Chondrocyte (in vitro differentiated cells): ENCODE measurements around the gene C21orf58. TPM values are rescaled to one million over a fixed set of nuclear protein-coding genes. Genes with fewer than 3 reads are reported as not detected.

Experiments used
- DNase-seq: peaks from one replicate; pipeline ENCODE4 v3.0.0; 2021; ENCODE audit warnings: mixed read lengths, low spot score
- H3K27ac Mint-ChIP-seq: one replicate; pipeline ENCODE4 v1.8.0; 2021; ENCODE audit warnings: mild to moderate bottlenecking, moderate library complexity, mixed read lengths; ENCODE audit not compliant: unreplicated experiment
- H3K27me3 Mint-ChIP-seq: 2 replicates; pipeline ENCODE4 v1.8.0; 2021; ENCODE audit warnings: low read depth, mixed read lengths
- H3K36me3 Mint-ChIP-seq: 2 replicates; pipeline ENCODE4 v1.8.0; 2021; ENCODE audit warnings: low read depth, mixed read lengths
- H3K4me1 Mint-ChIP-seq: 2 replicates; pipeline ENCODE4 v1.8.0; 2021; ENCODE audit warnings: low read depth, mild to moderate bottlenecking, mixed read lengths
- H3K4me3 Mint-ChIP-seq: one replicate; pipeline ENCODE4 v1.8.0; 2021; ENCODE audit warnings: mild to moderate bottlenecking, moderate library complexity, mixed read lengths; ENCODE audit not compliant: unreplicated experiment
- H3K9me3 Mint-ChIP-seq: 2 replicates; pipeline ENCODE4 v1.8.0; 2021; ENCODE audit warnings: low read depth, mixed read lengths
- CTCF ChIP-seq: fragments of 200-600 bp; sonication (generic); IDR thresholded peaks from 2 replicates; pipeline ENCODE4 v1.5.0; 2021; ENCODE audit warnings: antibody characterized with exemption, mild to moderate bottlenecking, moderate library complexity
- total RNA-seq: library from RNA; stranded (reverse); gene quantifications from 3 replicates; pipeline ENCODE4 v1.2.1, GENCODE V29; 2021

C21orf58 gene
- total RNA-seq, 1 donor from 2014 or later = 5.6 TPM

GRCh38 chr21:46368533-46369285 lies 45.0 kb upstream of the C21orf58 start:
- DNase-seq = no peak

DNA sequence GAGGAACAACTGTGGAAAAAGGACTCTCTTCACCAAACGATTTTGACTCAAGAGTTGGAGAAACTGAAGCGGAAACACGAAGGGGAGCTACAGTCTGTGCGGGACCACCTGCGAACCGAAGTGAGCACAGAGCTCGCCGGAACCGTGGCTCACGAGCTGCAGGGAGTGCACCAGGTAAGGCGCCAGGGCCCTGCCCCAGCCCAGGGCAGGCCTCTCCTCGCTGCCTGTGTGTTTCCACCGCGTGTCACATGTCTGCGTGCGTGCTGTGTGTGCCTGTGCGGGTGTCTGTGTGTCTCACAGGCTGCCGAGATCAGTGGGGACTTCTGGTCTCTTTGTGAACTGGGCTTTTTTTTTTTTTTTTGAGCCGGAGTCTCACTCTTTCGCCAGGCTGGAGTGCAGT lies 43.3 kb upstream of the C21orf58 start:
- H3K36me3 Mint-ChIP-seq = peaks cover 17% of the 10 kb centered on the region
- peaks cover 5% of the 10 kb centered on the region for H3K4me1 Mint-ChIP-seq
- H3K9me3 Mint-ChIP-seq = no peaks in the 10 kb centered on the region
- no peak for DNase-seq
- H3K27ac Mint-ChIP-seq = no peak overlapping the region
- no peak overlapping the region for H3K4me3 Mint-ChIP-seq
- no peaks in the 10 kb centered on the region for H3K27me3 Mint-ChIP-seq
- no peak for TF ChIP-seq CTCF

More at GRCh38 chr21:46368533-46369285, 45.0 kb upstream of the C21orf58 start:
- no peak for TF ChIP-seq CTCF
- no peaks in the 10 kb centered on the region for H3K27me3 Mint-ChIP-seq
- H3K4me3 Mint-ChIP-seq = no peak overlapping the region
- peaks cover 5% of the 10 kb centered on the region for H3K4me1 Mint-ChIP-seq
- peaks cover 14% of the 10 kb centered on the region for H3K36me3 Mint-ChIP-seq
- no peak overlapping the region for H3K27ac Mint-ChIP-seq
- H3K9me3 Mint-ChIP-seq = no peaks in the 10 kb centered on the region

GRCh38 chr21:46366561-46366960 lies 42.9 kb upstream of the C21orf58 start:
- no peak for TF ChIP-seq CTCF
- no peak for DNase-seq
- no peak overlapping the region for H3K27ac Mint-ChIP-seq
- H3K9me3 Mint-ChIP-seq = no peaks in the 10 kb centered on the region
- peaks cover 5% of the 10 kb centered on the region for H3K4me1 Mint-ChIP-seq
- H3K36me3 Mint-ChIP-seq = peaks cover 18% of the 10 kb centered on the region
- no peak overlapping the region for H3K4me3 Mint-ChIP-seq
- no peaks in the 10 kb centered on the region for H3K27me3 Mint-ChIP-seq

- no peak for TF ChIP-seq CTCF
- H3K4me3 Mint-ChIP-seq = no peak overlapping the region
- H3K36me3 Mint-ChIP-seq = peaks cover 20% of the 10 kb centered on the region
- H3K27ac Mint-ChIP-seq = no peak overlapping the region
- DNase-seq = no peak
- peaks cover 5% of the 10 kb centered on the region for H3K4me1 Mint-ChIP-seq
- no peaks in the 10 kb centered on the region for H3K27me3 Mint-ChIP-seq
- no peaks in the 10 kb centered on the region for H3K9me3 Mint-ChIP-seq
Observed at GRCh38 chr21:46366091-46366490, 42.4 kb upstream of the C21orf58 start.

DNA sequence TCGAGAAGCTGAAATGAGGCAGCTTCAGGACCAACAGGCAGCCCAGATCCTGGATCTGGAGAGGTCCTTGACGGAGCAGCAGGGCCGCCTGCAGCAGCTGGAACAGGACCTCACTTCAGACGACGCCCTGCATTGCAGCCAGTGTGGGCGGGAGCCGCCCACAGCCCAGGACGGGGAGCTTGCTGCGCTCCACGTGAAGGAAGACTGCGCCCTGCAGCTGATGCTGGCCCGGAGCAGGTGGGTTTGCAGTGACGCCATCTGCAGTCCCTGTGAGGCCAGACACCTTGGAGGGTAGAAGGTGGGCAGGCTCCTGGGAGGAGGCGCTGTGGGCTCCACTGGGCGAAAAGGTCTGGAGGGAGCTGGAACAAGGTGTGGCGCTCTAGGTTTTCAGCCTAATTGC lies 40.0 kb upstream of the C21orf58 start:
- no peaks in the 10 kb centered on the region for H3K27me3 Mint-ChIP-seq
- peaks cover 24% of the 10 kb centered on the region for H3K36me3 Mint-ChIP-seq
- TF ChIP-seq CTCF = no peak
- H3K4me3 Mint-ChIP-seq = no peak overlapping the region
- peaks cover 1% of the 10 kb centered on the region for H3K4me1 Mint-ChIP-seq
- DNase-seq = no peak
- H3K27ac Mint-ChIP-seq = no peak overlapping the region
- H3K9me3 Mint-ChIP-seq = no peaks in the 10 kb centered on the region
